ENCODE results near the gene MED20. TPM values are rescaled to one million over a fixed set of nuclear protein-coding genes. Genes with fewer than 3 reads are reported as not detected.

The MED20 gene
- polyA plus RNA-seq, 1 of the 3 experiments (the other 2 are of a cell fraction) = 25.1 TPM

GRCh38 chr6:41935685-41936072 is 14.7 kb upstream of the MED20 start:
- Histone ChIP-seq H3K9me2 (no peaks in the 10 kb centered on the region), H3K4me2 (no peak overlapping the region), H2AFZ (ENCODE audit: low read depth) (no peak overlapping the region), H3K4me3 (ENCODE audit: low read depth in 2 of 2, low read length in 1 of 2) (no peak overlapping the region), H3K9me3 (no peaks in the 10 kb centered on the region), H3K36me3 (replicated peaks in 1 of 2; ENCODE audit: control insufficient read depth in 1 of 2, insufficient read depth in 2 of 2, low read length in 1 of 2) (peaks cover 25 to 47% of the 10 kb centered on the region in 2 experiments), H3K9ac (no peak overlapping the region), H3F3A (replicated peaks; ENCODE audit: insufficient read depth) (peaks cover 20% of the 10 kb centered on the region), H4K20me1 (ENCODE audit: insufficient read depth) (no peaks in the 10 kb centered on the region), H3K4me1 (ENCODE audit: control insufficient read depth in 1 of 2, insufficient read depth in 2 of 2, low read depth in 1 of 2, low read length in 1 of 2) (peaks cover 19 to 21% of the 10 kb centered on the region in 2 experiments; a peak in 3 of 4 replicates), H3K27me3 (ENCODE audit: insufficient read depth) (no peaks in the 10 kb centered on the region), H3K27ac (ENCODE audit: low read depth in 2 of 2, low read length in 1 of 2) (peak overlapping the region; percentile 46 to 50; a peak in 2 of 4 replicates), H3K79me2 (ENCODE audit: insufficient read depth) (peaks cover 40% of the 10 kb centered on the region)
- ChIA-PET POLR2A (interaction anchor here (0.6 kb wide), 1 partner anchor 102 kb away, joined by 5 read pairs; no protein-coding TSS in a partner anchor), CTCF (interaction anchor here (0.7 to 10.3 kb wide), 20 partner anchors 8 to 568 kb away, joined by 3 to 96 read pairs (median 5); partner anchors contain the start of genes BYSL, MED20 and TOMM6)
- no peak for DNase-seq
- TF ChIP-seq FOSL2 (IDR thresholded peaks at IDR 0.05; ENCODE audit: borderline replicate concordance, low read depth) (no peak), POLR2AphosphoS5 (IDR thresholded peaks at IDR 0.05; ENCODE audit: low read depth, low read length) (peak; percentile 38), USF1 (IDR thresholded peaks at IDR 0.05; ENCODE audit: borderline replicate concordance, low read depth) (no peak)
- WGBS (ENCODE audit: low lambda C conversion rate) = 100% methylated on average over 2 of the region's 8 CpGs

- Histone ChIP-seq H3K4me1 (ENCODE audit: control insufficient read depth in 1 of 2, insufficient read depth in 2 of 2, low read depth in 1 of 2, low read length in 1 of 2) (peaks cover 16 to 17% of the 10 kb centered on the region in 2 experiments; a peak in 3 of 4 replicates), H4K20me1 (ENCODE audit: insufficient read depth) (no peaks in the 10 kb centered on the region), H2AFZ (ENCODE audit: low read depth) (no peak overlapping the region), H3K36me3 (replicated peaks in 1 of 2; ENCODE audit: control insufficient read depth in 1 of 2, insufficient read depth in 2 of 2, low read length in 1 of 2) (peaks cover 30 to 52% of the 10 kb centered on the region in 2 experiments), H3K4me3 (ENCODE audit: low read depth in 2 of 2, low read length in 1 of 2) (no peak overlapping the region), H3F3A (replicated peaks; ENCODE audit: insufficient read depth) (peaks cover 20% of the 10 kb centered on the region), H3K27me3 (ENCODE audit: insufficient read depth) (no peaks in the 10 kb centered on the region), H3K27ac (ENCODE audit: low read depth in 2 of 2, low read length in 1 of 2) (no peak overlapping the region; a peak in 1 of 4 replicates), H3K4me2 (no peak overlapping the region), H3K9me2 (no peaks in the 10 kb centered on the region), H3K79me2 (ENCODE audit: insufficient read depth) (peaks cover 35% of the 10 kb centered on the region), H3K9ac (no peak overlapping the region), H3K9me3 (no peaks in the 10 kb centered on the region)
- WGBS (ENCODE audit: low lambda C conversion rate) = no CpG with 5 or more reads among the region's 1 CpG
- ChIA-PET CTCF (interaction anchor here (0.7 to 10.3 kb wide), 17 partner anchors 8 to 612 kb away, joined by 3 to 96 read pairs (median 5); partner anchors contain the start of genes BYSL, MED20 and TOMM6), POLR2A (no interaction called here)
- no peak for DNase-seq
- TF ChIP-seq JUND (IDR thresholded peaks at IDR 0.05) = no peak
Measured at GRCh38 chr6:41935193-41935574, 14.2 kb upstream of the MED20 start.

- Histone ChIP-seq H3K4me1 (ENCODE audit: control insufficient read depth in 1 of 2, insufficient read depth in 2 of 2, low read depth in 1 of 2, low read length in 1 of 2) (peaks cover 10 to 12% of the 10 kb centered on the region in 2 experiments; a peak in 3 of 4 replicates), H3K4me2 (no peak overlapping the region), H3K4me3 (ENCODE audit: low read depth in 2 of 2, low read length in 1 of 2) (no peak overlapping the region), H3F3A (replicated peaks; ENCODE audit: insufficient read depth) (peaks cover 20% of the 10 kb centered on the region), H3K9me2 (no peaks in the 10 kb centered on the region), H3K27ac (ENCODE audit: low read depth in 2 of 2, low read length in 1 of 2) (no peak overlapping the region; a peak in 1 of 4 replicates), H3K79me2 (ENCODE audit: insufficient read depth) (peaks cover 29% of the 10 kb centered on the region), H3K9me3 (no peaks in the 10 kb centered on the region), H4K20me1 (ENCODE audit: insufficient read depth) (no peaks in the 10 kb centered on the region), H3K27me3 (ENCODE audit: insufficient read depth) (no peaks in the 10 kb centered on the region), H3K9ac (no peak overlapping the region), H3K36me3 (replicated peaks in 1 of 2; ENCODE audit: control insufficient read depth in 1 of 2, insufficient read depth in 2 of 2, low read length in 1 of 2) (peaks cover 31 to 59% of the 10 kb centered on the region in 2 experiments), H2AFZ (ENCODE audit: low read depth) (no peak overlapping the region)
- POLR2A ChIA-PET = no interaction called here
- WGBS (ENCODE audit: low lambda C conversion rate) = 89% methylated on average over 7 of the region's 7 CpGs
- no peak for DNase-seq
- CTCF ChIA-PET = interaction anchor here (1.3 to 10.3 kb wide), 9 partner anchors 9 to 613 kb away, joined by 3 to 96 read pairs (median 9); partner anchors contain the start of genes BYSL, MED20 and TOMM6
- no peak for TF ChIP-seq MEF2A (IDR thresholded peaks at IDR 0.05; ENCODE audit: borderline replicate concordance, low read depth)
- no peak for TF ChIP-seq YY1 (IDR thresholded peaks at IDR 0.05; ENCODE audit: low read depth)
- TF ChIP-seq GABPA (IDR thresholded peaks at IDR 0.05; ENCODE audit: low read depth) = no peak
- no peak for TF ChIP-seq MAX (IDR thresholded peaks at IDR 0.05; ENCODE audit: low read depth)
- no peak for TF ChIP-seq REST (IDR thresholded peaks at IDR 0.05; ENCODE audit: low read depth, low read length)
- no peak for TF ChIP-seq FOSL2 (IDR thresholded peaks at IDR 0.05; ENCODE audit: borderline replicate concordance, low read depth)
- no peak for TF ChIP-seq NFIC (IDR thresholded peaks at IDR 0.05; ENCODE audit: borderline replicate concordance)
- no peak for TF ChIP-seq TEAD4 (IDR thresholded peaks at IDR 0.05; ENCODE audit: borderline replicate concordance, insufficient read depth)
- TF ChIP-seq FOXJ3 (CRISPR knock-in tag; IDR thresholded peaks at IDR 0.05) = no peak
- no peak for TF ChIP-seq TCF12 (IDR thresholded peaks at IDR 0.05)
- TF ChIP-seq TAF1 (IDR thresholded peaks at IDR 0.05; ENCODE audit: borderline replicate concordance, low read depth, low read length) = no peak
Measured at GRCh38 chr6:41934278-41935192, 13.6 kb upstream of the MED20 start.

Data from SK-N-SH (cell line).